ENCODE measurements around the gene DEFB132.
A peak's percentile ranks its signal among the peaks of the same experiment; 100 is the strongest.

The DEFB132 gene

GRCh38 chr20:297098-297924 is 39.8 kb downstream of the DEFB132 start, which contains the start of gene ZCCHC3:
Gene ZCCHC3 (plus strand): TSS chr20:297570. CDS start chr20:297587, 17 bp downstream.
- DNase-seq (ENCODE audit: low read depth, low spot score) = peak; percentile 89

- DNase-seq (ENCODE audit: low read depth, low spot score) = no peak
Observed at GRCh38 chr20:297925-298775, 40.6 kb downstream of the DEFB132 start.

- no peak for DNase-seq (ENCODE audit: low read depth, low spot score)
Observed at GRCh38 chr20:298776-299391, 41.4 kb downstream of the DEFB132 start.

GRCh38 chr20:300345-300990 is 42.9 kb downstream of the DEFB132 start:
- DNase-seq (ENCODE audit: low read depth, low spot score) = no peak

GRCh38 chr20:301886-302848 is 44.6 kb downstream of the DEFB132 start:
- no peak for DNase-seq (ENCODE audit: low read depth, low spot score)

- DNase-seq (ENCODE audit: low read depth, low spot score) = no peak
Observed at GRCh38 chr20:305745-306144, 48.2 kb downstream of the DEFB132 start.

- no peak for DNase-seq (ENCODE audit: low read depth, low spot score)
Observed at GRCh38 chr20:308427-309038, 51.0 kb downstream of the DEFB132 start.

GRCh38 chr20:309306-309840 is 51.8 kb downstream of the DEFB132 start:
- DNase-seq (ENCODE audit: low read depth, low spot score) = no peak

GRCh38 chr20:309841-310644 is 52.5 kb downstream of the DEFB132 start:
- DNase-seq (ENCODE audit: low read depth, low spot score) = peak; percentile 96

GRCh38 chr20:310645-311044 is 53.1 kb downstream of the DEFB132 start:
- DNase-seq (ENCODE audit: low read depth, low spot score) = no peak
